GM19452 (cell line): ENCODE measurements around the gene PARL.

ENCODE experiments used
- ATAC-seq: cut with Tn5 transposase; IDR thresholded peaks from one replicate; pipeline ENCODE4 v1.9.1; 2021; ENCODE audit not compliant: unreplicated experiment

PARL gene

GRCh38 chr3:183862610-183863009, 22.1 kb downstream of the PARL start:
- no peak for ATAC-seq

- ATAC-seq = no peak
These were observed 26.8 kb downstream of the PARL start for GRCh38 chr3:183857863-183858262.

- no peak for ATAC-seq
These were observed 30.2 kb downstream of the PARL start for GRCh38 chr3:183854318-183855035.

GRCh38 chr3:183845608-183846288, 38.9 kb downstream of the PARL start:
- ATAC-seq = no peak

GRCh38 chr3:183845090-183845489, 39.6 kb downstream of the PARL start:
- ATAC-seq = no peak

- no peak for ATAC-seq
These were observed 40.1 kb downstream of the PARL start for GRCh38 chr3:183844606-183845005.

GRCh38 chr3:183839751-183840150, 44.9 kb downstream of the PARL start:
- ATAC-seq = no peak

GRCh38 chr3:183837894-183838293, 46.8 kb downstream of the PARL start:
- ATAC-seq = no peak

GRCh38 chr3:183837390-183837789, 47.3 kb downstream of the PARL start:
- ATAC-seq = no peak

- ATAC-seq = no peak
These were observed 51.2 kb downstream of the PARL start for GRCh38 chr3:183833516-183833915.

GRCh38 chr3:183830187-183830586, 54.5 kb downstream of the PARL start:
- ATAC-seq = no peak

GRCh38 chr3:183829466-183829865, 55.2 kb downstream of the PARL start:
- no peak for ATAC-seq

- ATAC-seq = no peak
These were observed 56.2 kb downstream of the PARL start for GRCh38 chr3:183828538-183828870.

- ATAC-seq = no peak
These were observed 56.7 kb downstream of the PARL start for GRCh38 chr3:183827809-183828537.

GRCh38 chr3:183826448-183827250, 58.0 kb downstream of the PARL start:
- no peak for ATAC-seq

- ATAC-seq = peak; percentile 57
These were observed 59.1 kb downstream of the PARL start, which contains the start of gene MAP6D1 for GRCh38 chr3:183825456-183826161. Gene MAP6D1, minus strand, starts transcription at chr3:183825577. Its CDS starts 30 bp downstream, at chr3:183825547.

- ATAC-seq = peak; percentile 29
These were observed 59.8 kb downstream of the PARL start for GRCh38 chr3:183824761-183825455.

GRCh38 chr3:183823963-183824362, 60.7 kb downstream of the PARL start:
- no peak for ATAC-seq

- no peak for ATAC-seq
These were observed 62.0 kb downstream of the PARL start for GRCh38 chr3:183822631-183823030.

- ATAC-seq = no peak
These were observed 64.8 kb downstream of the PARL start for GRCh38 chr3:183819831-183820230.
